ENCODE measurements around the gene THADA.

DNA sequence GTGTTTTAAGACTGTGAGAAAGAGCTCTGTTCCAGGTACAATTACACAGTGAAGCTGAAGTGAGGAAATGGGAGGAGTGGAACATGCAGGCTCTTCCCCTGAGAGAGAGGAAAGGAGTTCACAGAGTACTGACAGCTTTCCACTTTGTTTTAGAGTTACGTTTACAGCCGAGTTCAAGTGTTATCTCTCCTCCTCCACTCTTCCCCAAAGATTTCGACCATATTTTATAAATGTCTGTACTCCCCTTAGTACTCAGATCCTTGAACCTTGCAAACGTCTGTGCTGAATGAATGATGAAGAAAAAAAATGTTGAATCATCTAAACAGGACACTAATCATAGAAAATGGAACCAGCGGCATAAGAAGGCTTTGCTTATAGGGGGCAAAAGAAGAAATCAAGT is 121.6 kb downstream of the THADA start:
- TF ChIP-seq SP1 (IDR thresholded peaks at IDR 0.05) (no peak), PKNOX1 (IDR thresholded peaks at IDR 0.05) (no peak)
